Activated CD4-positive, alpha-beta T cell treated with anti-CD3 and anti-CD28 coated beads, Interleukin-2, amount 50 U/mL, for 1 hour (primary cell): Measurements from ENCODE around the gene STXBP6.
A peak's percentile ranks its signal among the peaks of the same experiment; 100 is the strongest.
"Not testable (repeated sequence)": the region's sequence is repeated elsewhere in the genome, so short reads cannot be mapped to it uniquely, and the experiment has no call there.

ENCODE experiments used
- DNase-seq: peaks from one replicate; pipeline ENCODE4 v3.0.0-alpha.2; 2020

STXBP6 gene

GRCh38 chr14:24817212-24818057, 232.5 kb downstream of the STXBP6 start:
- DNase-seq = no peak

- no peak for DNase-seq
Observed at GRCh38 chr14:24816929-24817211, 233.1 kb downstream of the STXBP6 start.

GRCh38 chr14:24816011-24816928, 233.7 kb downstream of the STXBP6 start:
- DNase-seq = no peak

- no peak for DNase-seq
Observed at GRCh38 chr14:24815543-24815942, 234.4 kb downstream of the STXBP6 start.

- no peak for DNase-seq
Observed at GRCh38 chr14:24814944-24815343, 235.0 kb downstream of the STXBP6 start.

GRCh38 chr14:24814346-24814745, 235.6 kb downstream of the STXBP6 start:
- no peak for DNase-seq

- no peak for DNase-seq
Observed at GRCh38 chr14:24813819-24814259, 236.1 kb downstream of the STXBP6 start.

- DNase-seq = no peak
Observed at GRCh38 chr14:24813089-24813815, 236.7 kb downstream of the STXBP6 start.

- no peak for DNase-seq
Observed at GRCh38 chr14:24809135-24809534, 240.8 kb downstream of the STXBP6 start.

GRCh38 chr14:24808412-24808811, 241.5 kb downstream of the STXBP6 start:
- DNase-seq = no peak

GRCh38 chr14:24806061-24806678, 243.8 kb downstream of the STXBP6 start:
- peak; percentile 6 for DNase-seq

GRCh38 chr14:24804552-24805212, 245.3 kb downstream of the STXBP6 start:
- no peak for DNase-seq

GRCh38 chr14:24803933-24804494, 245.9 kb downstream of the STXBP6 start:
- DNase-seq = no peak

- DNase-seq = not testable (repeated sequence)
Observed at GRCh38 chr14:24803426-24803825, 246.5 kb downstream of the STXBP6 start.

- DNase-seq = no peak
Observed at GRCh38 chr14:24802236-24802635, 247.7 kb downstream of the STXBP6 start.

GRCh38 chr14:24801024-24801423, 248.9 kb downstream of the STXBP6 start:
- DNase-seq = no peak

GRCh38 chr14:24798911-24799462, 251.0 kb downstream of the STXBP6 start:
- no peak for DNase-seq

- no peak for DNase-seq
Observed at GRCh38 chr14:24795406-24795805, 254.5 kb downstream of the STXBP6 start.

- no peak for DNase-seq
Observed at GRCh38 chr14:24794644-24795305, 255.2 kb downstream of the STXBP6 start.

- DNase-seq = no peak
Observed at GRCh38 chr14:24790196-24790595, 259.8 kb downstream of the STXBP6 start.

GRCh38 chr14:24789378-24789884, 260.5 kb downstream of the STXBP6 start:
- DNase-seq = no peak
